Natural killer cell treated with Interleukin-12 subunit alpha and Interleukin-12 subunit beta and Interleukin-15 and Interleukin-18, amount 100 ng/mL, for 72 hours (primary cell): ENCODE measurements around the gene LRRC74B. TPM values are rescaled to one million over a fixed set of nuclear protein-coding genes. Genes with fewer than 3 reads are reported as not detected.
A peak's percentile ranks its signal among the peaks of the same experiment; 100 is the strongest.

Source experiments
- ATAC-seq, 2 donors: fragments of 150-1000 bp; cut with Tn5 transposase in 1 of 2; sonication (Bioruptor Pico), chemical (Tn5 transposase) in 1 of 2; 2 replicates each; pipeline ENCODE4 v1.10.0; 2021
- DNase-seq: peaks from one replicate; pipeline ENCODE4 v3.0.0; 2022; ENCODE audit warnings: low spot score
- H3K27ac Mint-ChIP-seq, 2 donors: 1 replicate in 1 of 2; 2 replicates in 1 of 2; pipeline ENCODE4 v1.8.0; 2022; ENCODE audit warnings: mixed read lengths in 2 of 2, mild to moderate bottlenecking in 1 of 2, moderate library complexity in 1 of 2
- H3K27me3 Mint-ChIP-seq, 2 donors: 1 replicate in 1 of 2; 2 replicates in 1 of 2; pipeline ENCODE4 v1.8.0; 2022; ENCODE audit warnings: mixed read lengths in 2 of 2
- H3K36me3 Mint-ChIP-seq: one replicate; pipeline ENCODE4 v1.8.0; 2022; ENCODE audit warnings: mixed read lengths
- H3K4me1 Mint-ChIP-seq, 2 donors: 1 replicate in 1 of 2; 2 replicates in 1 of 2; pipeline ENCODE4 v1.8.0; 2022; ENCODE audit warnings: low read depth in 2 of 2, mixed read lengths in 2 of 2, mild to moderate bottlenecking in 1 of 2
- H3K4me3 Mint-ChIP-seq: one replicate; pipeline ENCODE4 v1.8.0; 2022; ENCODE audit warnings: mixed read lengths
- H3K9me3 Mint-ChIP-seq: 2 replicates; pipeline ENCODE4 v1.8.0; 2022; ENCODE audit warnings: mixed read lengths
- total RNA-seq, 2 donors: library from RNA; stranded (reverse); gene quantifications; one replicate each; pipeline ENCODE4 v1.2.3, GENCODE V29; 2022

The LRRC74B gene
- total RNA-seq, 2 donors from 2014 or later: not detected

DNA sequence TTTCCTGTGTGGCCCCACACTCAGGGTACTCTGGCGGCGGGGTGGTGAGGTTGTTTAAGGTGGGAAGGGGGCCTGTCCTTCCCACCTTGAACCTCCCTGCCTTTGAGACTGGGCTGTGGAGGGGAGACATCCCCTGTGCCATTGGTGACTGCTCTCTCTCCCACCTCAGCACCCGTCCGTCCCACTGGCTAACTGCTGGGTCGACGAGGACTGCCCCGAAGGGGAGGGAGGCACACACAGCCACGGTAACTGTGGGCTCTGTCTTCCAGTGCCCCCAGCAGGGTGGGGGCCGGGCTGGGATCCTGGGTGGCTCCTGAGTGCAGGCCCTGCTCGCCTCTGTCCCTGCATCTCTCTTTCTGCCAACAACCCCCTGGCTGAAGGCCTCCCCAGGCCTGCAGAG, 23.2 kb upstream of the LRRC74B start:
- no peak for ATAC-seq
- no peaks in the 10 kb centered on the region for H3K9me3 Mint-ChIP-seq
- H3K4me3 Mint-ChIP-seq: no peak overlapping the region
- no peaks in the 10 kb centered on the region for H3K36me3 Mint-ChIP-seq
- no peaks in the 10 kb centered on the region for H3K27me3 Mint-ChIP-seq
- H3K27ac Mint-ChIP-seq: no peak overlapping the region
- DNase-seq: no peak
- H3K4me1 Mint-ChIP-seq: peaks cover 0 to 5% of the 10 kb centered on the region in 2 donors

DNA sequence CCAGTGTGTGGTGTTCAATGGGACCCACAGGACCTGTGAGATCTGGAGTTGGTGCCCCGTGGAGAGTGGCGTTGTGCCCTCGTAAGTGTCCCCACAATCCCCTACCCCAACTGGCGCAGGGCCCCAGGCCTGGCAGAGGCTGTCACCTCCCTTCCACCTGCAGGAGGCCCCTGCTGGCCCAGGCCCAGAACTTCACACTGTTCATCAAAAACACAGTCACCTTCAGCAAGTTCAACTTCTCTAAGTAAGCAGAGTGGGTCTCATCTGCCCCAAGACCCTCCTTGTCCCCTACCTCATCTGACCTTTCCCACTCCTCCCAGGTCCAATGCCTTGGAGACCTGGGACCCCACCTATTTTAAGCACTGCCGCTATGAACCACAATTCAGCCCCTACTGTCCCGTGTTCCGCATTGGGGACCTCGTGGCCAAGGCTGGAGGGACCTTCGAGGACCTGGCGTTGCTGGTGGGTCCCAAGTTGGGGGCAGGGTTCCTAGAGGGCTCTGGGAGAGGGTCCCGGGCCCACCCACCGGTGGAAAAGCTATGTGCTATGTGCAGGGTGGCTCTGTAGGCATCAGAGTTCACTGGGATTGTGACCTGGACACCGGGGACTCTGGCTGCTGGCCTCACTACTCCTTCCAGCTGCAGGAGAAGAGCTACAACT, 22.7 kb upstream of the LRRC74B start:
- DNase-seq (no peak), ATAC-seq (no peak)
- Mint-ChIP-seq H3K36me3 (no peaks in the 10 kb centered on the region), H3K9me3 (no peaks in the 10 kb centered on the region), H3K4me1 (peaks cover 0 to 5% of the 10 kb centered on the region in 2 donors), H3K4me3 (no peak overlapping the region), H3K27me3 (no peaks in the 10 kb centered on the region), H3K27ac (no peak overlapping the region)

DNA sequence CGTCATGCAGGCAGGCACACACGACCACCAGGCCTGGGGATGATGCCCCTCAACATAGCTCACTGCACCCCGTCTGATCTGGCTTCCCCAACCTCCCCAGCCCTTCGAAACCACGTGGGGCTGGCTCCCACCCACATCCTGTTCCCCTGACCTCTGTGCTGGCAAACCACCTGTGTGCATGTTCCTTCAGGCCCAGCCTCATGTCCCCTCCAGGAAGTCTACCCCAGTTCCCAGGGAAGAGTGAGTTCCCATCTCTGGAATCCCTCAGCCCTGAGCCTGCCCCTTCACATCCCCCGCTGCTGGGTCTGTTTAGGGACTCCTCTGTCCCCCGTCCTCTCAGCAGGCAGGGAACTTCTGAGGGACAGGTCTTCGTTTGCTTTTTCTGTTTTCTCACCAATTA, 20.5 kb upstream of the LRRC74B start:
- no peak overlapping the region for H3K27ac Mint-ChIP-seq
- H3K36me3 Mint-ChIP-seq: no peaks in the 10 kb centered on the region
- ATAC-seq (no peak), DNase-seq (no peak)
- no peak overlapping the region for H3K4me3 Mint-ChIP-seq
- H3K27me3 Mint-ChIP-seq: peaks cover 3% of the 10 kb centered on the region in 2 donors
- H3K4me1 Mint-ChIP-seq: peaks cover 0 to 5% of the 10 kb centered on the region in 2 donors
- no peaks in the 10 kb centered on the region for H3K9me3 Mint-ChIP-seq

DNA sequence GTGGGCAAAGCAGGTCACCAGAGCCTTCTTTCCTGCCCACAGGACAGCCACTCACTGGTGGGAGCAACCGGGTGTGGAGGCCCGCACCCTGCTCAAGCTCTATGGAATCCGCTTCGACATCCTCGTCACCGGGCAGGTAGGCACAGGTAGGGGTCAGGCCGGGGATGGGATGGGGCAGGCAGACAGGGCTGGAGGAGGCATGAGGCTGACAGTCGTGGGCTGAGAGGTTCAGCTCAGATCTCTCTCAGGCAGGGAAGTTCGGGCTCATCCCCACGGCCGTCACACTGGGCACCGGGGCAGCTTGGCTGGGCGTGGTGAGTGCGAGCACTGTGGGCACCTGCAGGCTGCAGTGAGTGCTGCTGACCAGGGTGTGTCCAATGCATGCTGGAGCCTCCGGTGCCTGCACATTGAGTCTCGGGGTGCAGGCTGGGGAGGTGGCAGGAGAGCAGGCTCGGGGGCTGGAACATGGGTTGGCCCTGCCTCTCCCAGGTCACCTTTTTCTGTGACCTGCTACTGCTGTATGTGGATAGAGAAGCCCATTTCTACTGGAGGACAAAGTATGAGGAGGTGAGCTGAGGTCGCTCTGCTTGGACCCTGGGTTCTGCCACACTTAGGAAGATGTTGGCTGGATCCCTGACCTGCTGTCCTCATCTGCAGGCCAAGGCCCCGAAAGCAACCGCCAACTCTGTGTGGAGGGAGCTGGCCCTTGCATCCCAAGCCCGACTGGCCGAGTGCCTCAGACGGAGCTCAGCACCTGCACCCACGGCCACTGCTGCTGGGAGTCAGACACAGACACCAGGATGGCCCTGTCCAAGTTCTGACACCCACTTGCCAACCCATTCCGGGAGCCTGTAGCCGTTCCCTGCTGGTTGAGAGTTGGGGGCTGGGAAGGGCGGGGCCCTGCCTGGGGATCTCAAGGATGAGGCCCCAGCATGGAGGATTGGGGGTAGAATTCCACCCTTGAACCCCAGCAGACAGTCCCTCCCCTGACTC, 19.7 kb upstream of the LRRC74B start:
- DNase-seq (no peak), ATAC-seq (no peak)
- Mint-ChIP-seq H3K27me3 (peaks cover 8 to 11% of the 10 kb centered on the region in 2 donors), H3K36me3 (no peaks in the 10 kb centered on the region), H3K4me3 (no peak overlapping the region), H3K4me1 (peaks cover 0 to 5% of the 10 kb centered on the region in 2 donors), H3K27ac (no peak overlapping the region), H3K9me3 (no peaks in the 10 kb centered on the region)

DNA sequence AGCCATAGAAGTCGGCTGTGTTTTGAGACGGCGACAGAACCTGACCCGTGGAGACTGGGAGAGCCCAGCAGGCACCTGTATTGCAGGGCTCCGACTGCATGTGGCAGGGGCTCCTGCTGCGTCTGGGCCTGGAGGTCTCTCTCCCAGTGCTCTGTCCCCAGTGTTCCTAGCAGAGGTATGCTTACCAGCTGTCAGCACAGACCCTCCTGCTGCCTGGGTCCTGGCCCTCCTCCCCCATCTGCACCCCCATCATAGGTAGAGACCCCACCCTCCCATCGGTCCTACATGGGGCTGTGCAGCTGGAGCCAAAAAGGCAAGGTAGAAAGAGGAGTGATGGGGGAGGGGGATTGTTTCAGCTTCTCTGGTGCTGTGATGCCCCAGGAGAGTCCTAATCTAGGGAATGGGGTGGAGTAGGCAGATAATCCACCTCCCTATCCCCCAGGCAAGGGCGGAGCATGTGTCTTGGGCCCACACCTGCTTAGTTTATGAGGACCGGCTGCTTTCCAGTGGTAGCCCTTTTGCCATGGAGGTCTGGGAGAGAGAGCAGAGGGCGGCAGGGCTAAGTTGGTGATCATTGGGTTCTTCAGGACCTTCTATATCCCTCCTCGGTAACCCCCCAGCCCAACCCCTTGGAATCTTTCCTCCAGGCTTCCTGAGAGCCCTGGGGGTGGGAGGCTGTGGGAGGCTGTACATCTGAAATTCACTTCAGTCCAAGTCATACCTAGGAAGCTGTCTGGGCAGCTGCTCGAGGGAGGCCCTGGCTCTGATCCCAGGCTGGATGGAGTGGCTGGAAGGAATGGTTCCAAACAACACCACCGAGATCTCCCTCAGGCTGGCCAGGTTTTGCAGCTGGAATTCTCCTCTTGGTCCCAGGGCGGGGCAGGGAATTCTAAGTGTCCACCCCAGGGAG, 18.7 kb upstream of the LRRC74B start:
- H3K4me3 Mint-ChIP-seq: no peak overlapping the region
- H3K27ac Mint-ChIP-seq: no peak overlapping the region
- DNase-seq (no peak), ATAC-seq (no peak)
- no peaks in the 10 kb centered on the region for H3K9me3 Mint-ChIP-seq
- peaks cover 11 to 14% of the 10 kb centered on the region in 2 donors for H3K27me3 Mint-ChIP-seq
- no peaks in the 10 kb centered on the region for H3K36me3 Mint-ChIP-seq
- H3K4me1 Mint-ChIP-seq: peaks cover 0 to 5% of the 10 kb centered on the region in 2 donors

DNA sequence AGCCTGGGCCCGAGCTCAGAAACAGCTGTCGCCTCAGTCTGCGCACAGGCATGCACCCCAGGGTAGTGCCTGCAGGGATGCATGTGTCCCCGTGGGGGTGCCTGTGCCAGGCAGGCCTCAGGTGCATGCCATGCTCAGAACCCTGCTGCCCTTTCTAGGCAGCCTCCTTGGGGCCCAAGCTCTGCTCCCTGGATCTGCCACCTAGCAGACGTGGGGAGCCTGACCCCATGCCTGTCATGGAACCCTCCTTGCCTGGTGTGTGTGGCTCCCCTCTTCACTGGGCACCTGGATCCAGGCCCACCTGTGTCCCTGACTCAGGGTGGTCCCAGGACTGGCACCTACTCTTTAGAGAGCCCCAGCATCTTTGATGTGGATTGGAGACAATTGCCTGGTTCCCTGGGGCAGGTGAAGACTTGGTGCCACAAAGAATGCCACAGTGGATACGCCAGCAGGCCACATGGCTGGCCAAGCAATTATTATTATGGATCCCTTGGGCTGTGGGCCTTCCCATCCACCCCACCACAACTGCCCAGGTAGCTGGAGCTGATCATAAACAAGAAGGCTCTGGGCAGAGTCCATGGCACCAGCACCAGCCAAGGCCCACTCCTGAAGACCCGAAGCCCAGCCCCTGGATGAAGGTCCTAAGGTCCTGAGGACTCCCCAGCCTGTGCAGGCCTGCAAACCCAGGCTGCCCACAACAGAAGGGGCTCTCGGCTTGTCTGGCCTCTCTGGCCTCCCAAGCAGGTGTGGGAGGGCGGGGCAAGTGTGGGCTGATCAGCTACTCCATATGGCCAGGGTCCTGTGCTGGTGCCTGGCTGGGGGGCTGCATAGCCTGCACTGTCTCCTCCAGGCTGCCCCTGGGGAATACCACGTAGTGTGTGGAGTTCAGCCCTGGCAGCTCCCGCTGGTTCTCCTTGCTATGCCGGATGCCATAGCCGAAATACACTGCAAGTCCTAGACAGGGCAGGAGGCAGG, 17.2 kb upstream of the LRRC74B start:
- no peak for ATAC-seq
- Mint-ChIP-seq H3K9me3 (no peaks in the 10 kb centered on the region), H3K27me3 (peaks cover 11 to 14% of the 10 kb centered on the region in 2 donors), H3K4me3 (no peak overlapping the region), H3K27ac (no peak overlapping the region), H3K4me1 (peaks cover 0 to 5% of the 10 kb centered on the region in 2 donors), H3K36me3 (no peaks in the 10 kb centered on the region)
- DNase-seq: no peak

DNA sequence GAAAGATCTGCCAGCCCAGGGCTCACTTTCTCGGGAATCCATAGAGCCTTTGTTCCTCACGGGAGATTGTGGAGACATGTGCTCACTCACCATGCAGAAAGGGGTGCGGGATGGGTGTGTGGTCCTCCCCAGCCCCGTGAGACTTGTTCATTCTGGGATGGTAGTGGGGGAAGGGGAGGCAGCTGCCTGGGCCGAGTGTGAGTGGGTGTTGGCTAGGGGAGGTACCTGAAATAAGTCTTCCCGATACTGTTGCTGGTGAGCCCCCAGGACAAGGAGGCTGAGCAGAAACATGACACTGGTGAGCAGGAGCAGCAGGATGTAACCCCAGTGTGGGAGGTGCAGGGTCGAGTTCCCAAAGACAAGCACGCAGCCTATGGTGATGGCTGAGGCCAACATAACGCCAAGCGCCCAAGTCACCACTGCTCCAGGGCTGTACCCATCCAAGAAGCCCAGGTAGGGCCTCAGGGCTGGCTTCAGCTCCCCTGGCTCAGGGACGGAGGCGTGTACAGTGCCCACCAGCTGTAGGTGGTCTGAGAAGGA, 16.2 kb upstream of the LRRC74B start:
- no peaks in the 10 kb centered on the region for H3K9me3 Mint-ChIP-seq
- peaks cover 13 to 14% of the 10 kb centered on the region in 2 donors for H3K27me3 Mint-ChIP-seq
- H3K36me3 Mint-ChIP-seq: no peaks in the 10 kb centered on the region
- no peak overlapping the region for H3K4me3 Mint-ChIP-seq
- H3K4me1 Mint-ChIP-seq: peaks cover 0 to 5% of the 10 kb centered on the region in 2 donors
- no peak overlapping the region for H3K27ac Mint-ChIP-seq
- no peak for DNase-seq
- no peak for ATAC-seq

DNA sequence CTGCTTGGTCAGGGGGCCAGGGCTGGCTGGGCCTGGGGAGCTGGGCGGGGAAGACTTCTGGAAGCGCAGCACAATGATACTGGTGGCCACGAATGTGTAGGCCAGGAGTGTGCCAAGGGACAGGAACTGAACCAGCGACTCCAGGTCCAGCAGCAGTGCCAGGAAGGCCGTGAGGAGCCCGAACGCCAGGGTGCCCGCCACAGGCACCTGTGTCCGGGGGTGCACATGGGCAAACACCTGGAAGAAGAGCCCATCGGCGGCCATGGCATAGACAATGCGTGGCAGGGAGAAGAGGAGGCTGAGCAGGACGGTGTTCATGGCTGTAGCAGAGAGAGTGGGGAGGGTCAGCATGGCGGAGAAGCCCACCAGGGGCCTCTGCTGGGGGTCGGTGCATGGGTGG, 15.7 kb upstream of the LRRC74B start:
- Mint-ChIP-seq H3K27me3 (peaks cover 14% of the 10 kb centered on the region in 2 donors), H3K36me3 (no peaks in the 10 kb centered on the region), H3K4me1 (peaks cover 0 to 5% of the 10 kb centered on the region in 2 donors), H3K9me3 (no peaks in the 10 kb centered on the region), H3K27ac (no peak overlapping the region), H3K4me3 (no peak overlapping the region)
- DNase-seq (no peak), ATAC-seq (no peak)

DNA sequence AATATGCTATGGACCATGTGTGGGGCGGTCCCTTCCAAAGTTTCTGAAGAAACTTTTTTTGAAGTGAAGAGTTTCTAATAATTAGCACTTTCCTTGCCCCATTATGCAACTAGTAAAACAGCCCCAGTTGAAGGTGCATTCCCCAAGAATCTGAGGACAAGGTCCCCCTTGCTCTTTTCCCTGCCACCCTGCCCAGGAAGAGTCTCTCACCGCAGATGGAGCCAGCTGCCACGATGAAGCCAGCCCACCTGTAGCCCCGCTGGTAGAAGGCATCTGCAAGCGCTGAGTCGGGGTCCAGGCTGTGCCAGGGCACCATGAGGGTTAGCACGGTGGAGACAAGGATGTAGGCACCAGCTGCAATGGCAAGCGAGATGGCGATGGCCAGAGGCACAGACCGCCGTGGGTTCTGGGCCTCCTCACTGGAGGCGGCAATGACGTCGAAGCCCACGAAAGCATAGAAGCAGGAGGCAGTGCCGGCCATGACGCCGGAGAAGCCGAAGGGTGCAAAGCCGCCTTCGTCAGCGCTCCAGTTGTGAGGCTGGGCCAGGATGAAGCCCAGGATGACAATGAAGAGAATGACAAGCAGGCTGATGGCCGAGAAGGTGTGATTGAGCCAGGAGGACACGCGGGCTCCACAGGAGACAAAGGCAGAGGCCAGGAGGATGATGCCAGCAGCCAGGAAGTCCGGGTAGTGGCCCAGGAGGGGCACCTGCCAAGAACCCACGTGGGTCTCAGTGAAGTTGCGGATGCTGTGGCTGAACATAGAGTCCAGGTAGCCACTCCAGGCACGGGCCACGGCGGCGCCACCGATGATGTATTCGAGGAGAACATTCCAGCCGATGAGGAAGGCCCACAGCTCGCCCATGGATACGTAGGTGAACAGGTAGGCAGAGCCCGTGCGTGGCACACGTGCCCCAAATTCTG, 14.9 kb upstream of the LRRC74B start:
- H3K27me3 Mint-ChIP-seq: peaks cover 14 to 17% of the 10 kb centered on the region in 2 donors
- H3K9me3 Mint-ChIP-seq: no peaks in the 10 kb centered on the region
- H3K4me3 Mint-ChIP-seq: no peak overlapping the region
- ATAC-seq: no peak
- DNase-seq: no peak
- H3K27ac Mint-ChIP-seq: no peak overlapping the region
- no peaks in the 10 kb centered on the region for H3K4me1 Mint-ChIP-seq
- no peaks in the 10 kb centered on the region for H3K36me3 Mint-ChIP-seq

DNA sequence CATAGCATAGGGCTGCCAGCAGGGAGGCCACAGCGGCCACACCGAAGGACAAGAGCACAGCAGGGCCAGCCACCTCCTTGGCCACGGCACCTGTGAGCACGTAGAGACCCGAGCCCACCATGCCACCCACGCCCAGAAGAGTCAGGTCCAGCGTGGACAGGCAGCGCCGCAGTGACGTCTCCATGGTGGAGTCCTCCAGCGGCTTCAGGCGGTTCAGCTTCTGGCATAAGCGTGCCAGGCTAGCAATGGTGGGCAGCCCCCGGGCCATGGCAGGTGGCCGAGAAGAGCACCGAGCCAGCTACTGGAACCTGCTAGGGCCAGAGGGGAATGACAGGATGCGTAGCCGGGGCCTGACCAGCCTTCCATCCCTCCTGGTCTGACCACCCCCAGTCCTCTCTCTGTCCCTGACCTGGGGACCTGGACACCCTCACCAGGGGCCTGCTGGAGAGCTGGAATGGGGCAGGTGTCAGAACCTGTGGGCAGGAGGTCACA, 14.2 kb upstream of the LRRC74B start:
- Mint-ChIP-seq H3K27ac (no peak overlapping the region), H3K4me3 (no peak overlapping the region), H3K27me3 (peaks cover 14 to 17% of the 10 kb centered on the region in 2 donors), H3K9me3 (no peaks in the 10 kb centered on the region), H3K4me1 (no peaks in the 10 kb centered on the region), H3K36me3 (no peaks in the 10 kb centered on the region)
- DNase-seq (no peak), ATAC-seq (no peak)

DNA sequence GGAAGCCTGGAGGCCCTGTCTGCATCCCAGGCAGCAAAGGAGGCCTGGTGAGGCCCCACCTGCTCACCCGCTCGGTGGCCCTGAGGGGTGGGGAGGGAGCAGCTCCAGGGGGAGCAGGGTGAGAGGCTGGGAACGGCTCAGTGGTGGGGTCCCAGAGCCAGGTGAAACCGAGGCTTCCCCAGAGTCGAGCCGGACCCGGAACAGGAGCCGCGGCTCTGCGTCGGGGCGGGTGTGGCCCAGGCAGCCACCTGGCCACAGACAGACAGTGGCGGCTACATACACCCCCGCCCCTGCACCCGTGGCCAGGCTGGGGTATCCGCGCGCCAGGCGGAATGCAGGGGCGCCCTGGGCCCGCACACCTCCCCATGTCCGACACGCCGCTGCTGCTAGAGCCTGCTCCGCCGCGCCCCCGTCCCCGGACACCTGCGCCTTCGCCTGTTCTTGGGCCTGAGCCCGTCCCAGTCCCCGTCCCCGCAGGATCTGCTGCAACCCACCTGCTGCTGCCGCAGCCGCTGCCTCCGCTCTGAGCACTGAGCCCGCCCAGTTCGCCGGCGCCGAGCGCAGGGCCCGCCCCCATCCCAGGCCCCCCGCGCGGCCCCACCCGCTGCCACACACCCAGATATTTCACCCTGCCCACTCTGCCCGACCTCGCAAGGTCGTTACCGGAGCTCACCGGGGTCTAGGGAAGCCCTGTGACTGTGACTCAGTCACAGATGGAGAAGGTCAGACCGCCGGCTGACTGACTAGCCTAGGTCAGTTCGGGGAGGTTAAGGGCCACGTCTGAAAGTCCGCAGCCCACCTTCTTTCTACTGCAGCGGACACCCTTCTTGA, 13.5 kb upstream of the LRRC74B start, which contains the start of gene SLC7A4:
SLC7A4 (minus strand) TSS at position 525 of the 831 bp plus-strand sequence. CDS start 749 bp downstream, outside the sequence.
- DNase-seq: no peak
- H3K27me3 Mint-ChIP-seq: peaks cover 14 to 17% of the 10 kb centered on the region in 2 donors
- H3K36me3 Mint-ChIP-seq: no peaks in the 10 kb centered on the region
- no peaks in the 10 kb centered on the region for H3K4me1 Mint-ChIP-seq
- H3K9me3 Mint-ChIP-seq: no peaks in the 10 kb centered on the region
- no peak within 1 kb of the TSS for H3K27ac Mint-ChIP-seq
- H3K4me3 Mint-ChIP-seq: no peak within 1 kb of the TSS
- ATAC-seq: peak in 1 of 2 donors; percentile 32
